GM12864 (cell line): ENCODE measurements around the gene COX20.

ENCODE experiments used
- DNase-seq: peaks from one replicate; pipeline ENCODE4 v3.0.0-alpha.2; 2011; ENCODE audit warnings: low read depth
- H3K4me3 ChIP-seq: 2 replicates; pipeline ENCODE4 v1.5.1; 2011; ENCODE audit warnings: mild to moderate bottlenecking, low read depth, low read length, control low read depth
- TF ChIP-seq, protein P1 (sequence below): IDR thresholded peaks from 2 replicates; pipeline ENCODE4 v1.5.1; 2011; ENCODE audit warnings: low read depth, mild to moderate bottlenecking, moderate library complexity, low read length, control low read depth, inconsistent platforms; ENCODE audit errors: missing control alignments

COX20 gene

DNA sequence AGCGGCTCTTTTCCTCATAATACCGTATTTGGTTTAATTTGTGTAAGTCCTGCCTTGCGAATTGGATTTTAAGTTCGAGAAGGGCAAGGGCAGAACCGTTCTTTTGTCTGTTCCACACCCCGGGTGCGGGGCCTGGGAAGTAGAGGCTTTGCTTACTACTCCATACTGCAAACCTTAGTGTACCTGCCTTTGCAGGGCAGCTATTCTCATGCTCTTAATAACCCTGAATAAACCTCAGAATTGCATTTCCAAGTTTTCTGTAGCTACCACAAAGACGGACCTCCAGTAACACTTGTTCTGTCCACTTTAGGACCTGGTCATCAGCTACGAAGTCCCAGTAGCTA, 29.5 kb downstream of the COX20 start:
- TF ChIP-seq, protein P1, sequence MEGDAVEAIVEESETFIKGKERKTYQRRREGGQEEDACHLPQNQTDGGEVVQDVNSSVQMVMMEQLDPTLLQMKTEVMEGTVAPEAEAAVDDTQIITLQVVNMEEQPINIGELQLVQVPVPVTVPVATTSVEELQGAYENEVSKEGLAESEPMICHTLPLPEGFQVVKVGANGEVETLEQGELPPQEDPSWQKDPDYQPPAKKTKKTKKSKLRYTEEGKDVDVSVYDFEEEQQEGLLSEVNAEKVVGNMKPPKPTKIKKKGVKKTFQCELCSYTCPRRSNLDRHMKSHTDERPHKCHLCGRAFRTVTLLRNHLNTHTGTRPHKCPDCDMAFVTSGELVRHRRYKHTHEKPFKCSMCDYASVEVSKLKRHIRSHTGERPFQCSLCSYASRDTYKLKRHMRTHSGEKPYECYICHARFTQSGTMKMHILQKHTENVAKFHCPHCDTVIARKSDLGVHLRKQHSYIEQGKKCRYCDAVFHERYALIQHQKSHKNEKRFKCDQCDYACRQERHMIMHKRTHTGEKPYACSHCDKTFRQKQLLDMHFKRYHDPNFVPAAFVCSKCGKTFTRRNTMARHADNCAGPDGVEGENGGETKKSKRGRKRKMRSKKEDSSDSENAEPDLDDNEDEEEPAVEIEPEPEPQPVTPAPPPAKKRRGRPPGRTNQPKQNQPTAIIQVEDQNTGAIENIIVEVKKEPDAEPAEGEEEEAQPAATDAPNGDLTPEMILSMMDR, result no peak
- no peak for DNase-seq
- H3K4me3 ChIP-seq, result peak overlapping the region; percentile 100

DNA sequence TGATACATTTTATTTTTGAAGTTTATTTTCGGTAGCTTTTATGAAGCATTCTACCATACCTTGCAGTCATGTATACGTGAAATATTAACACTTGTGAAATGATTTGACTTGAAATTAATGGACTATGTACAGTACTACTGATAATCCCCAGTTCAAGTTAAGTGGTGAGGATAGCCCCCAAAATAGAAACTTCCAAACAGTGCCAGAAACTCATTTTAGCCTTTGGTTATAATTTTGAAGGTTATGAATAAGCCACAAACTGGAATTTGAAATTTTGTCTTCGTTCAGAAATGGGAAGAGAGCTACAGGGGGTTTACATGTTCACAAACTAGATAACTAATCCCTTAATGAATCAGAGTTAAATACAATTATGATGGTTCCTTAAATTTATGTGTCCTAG, 30.4 kb downstream of the COX20 start:
- no peak for DNase-seq
- no peak overlapping the region for H3K4me3 ChIP-seq
- TF ChIP-seq, protein P1, result no peak

DNA sequence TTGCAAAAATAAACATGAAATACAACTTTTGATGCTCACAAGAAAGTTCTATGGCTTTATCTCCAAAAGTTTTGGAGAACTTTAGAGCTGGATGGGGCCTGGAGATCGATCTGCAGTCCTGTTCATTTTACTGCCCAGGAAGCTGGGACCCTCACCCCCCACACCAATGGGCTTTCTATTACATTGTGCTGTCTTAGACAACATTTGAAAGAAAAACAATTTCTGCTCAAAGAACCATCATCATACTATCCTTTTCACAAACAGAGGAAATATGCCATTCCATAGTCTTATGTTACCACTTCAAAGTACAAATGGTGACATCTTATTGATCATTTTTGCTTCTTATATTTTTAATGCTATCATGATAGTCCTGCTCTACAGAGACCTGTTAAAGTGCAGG, 30.9 kb downstream of the COX20 start:
- no peak overlapping the region for H3K4me3 ChIP-seq
- TF ChIP-seq, protein P1, result no peak
- no peak for DNase-seq

DNA sequence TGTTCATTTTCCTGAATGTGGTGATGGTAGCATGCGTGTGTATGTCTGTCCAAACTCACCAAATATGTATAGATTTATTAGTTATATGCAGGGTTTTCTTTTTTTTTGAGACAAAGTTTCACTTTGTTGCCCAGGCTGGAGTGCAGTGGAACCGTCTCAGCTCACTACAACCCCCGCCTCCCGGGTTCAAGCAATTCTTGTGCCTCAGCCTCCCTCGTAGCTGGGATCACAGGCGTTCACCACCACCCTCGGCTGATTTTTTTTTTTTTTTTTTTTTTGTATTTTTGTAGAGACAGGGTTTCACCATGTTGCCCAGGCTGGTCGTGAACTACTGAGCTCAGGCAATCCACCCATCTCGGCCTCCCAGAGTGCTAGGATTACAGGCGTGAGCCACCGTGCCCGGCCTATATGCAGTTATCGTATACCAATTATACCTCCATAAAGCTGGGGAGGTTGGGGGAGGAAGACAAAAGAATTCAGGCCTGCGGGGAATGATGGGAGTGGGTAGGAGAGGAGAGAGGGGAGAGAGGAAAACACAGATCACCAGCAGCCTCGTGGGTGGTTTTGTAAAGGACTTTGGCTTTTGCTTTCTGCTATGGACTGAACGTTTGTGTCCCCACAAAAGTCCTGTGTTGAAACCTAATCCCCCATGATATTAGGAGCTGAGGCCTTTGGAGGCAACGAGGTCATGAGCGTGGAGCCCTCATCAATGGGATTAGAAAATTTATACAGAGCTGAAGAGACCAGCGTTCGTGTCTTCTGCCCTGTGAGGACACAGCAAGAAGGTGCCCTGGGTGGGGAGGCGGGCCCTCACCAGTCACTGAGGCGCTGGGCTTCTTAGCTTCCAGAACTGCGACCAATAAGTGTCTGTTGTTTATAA, 33.3 kb downstream of the COX20 start:
- no peak overlapping the region for H3K4me3 ChIP-seq
- TF ChIP-seq, protein P1, result no peak
- DNase-seq, result no peak

DNA sequence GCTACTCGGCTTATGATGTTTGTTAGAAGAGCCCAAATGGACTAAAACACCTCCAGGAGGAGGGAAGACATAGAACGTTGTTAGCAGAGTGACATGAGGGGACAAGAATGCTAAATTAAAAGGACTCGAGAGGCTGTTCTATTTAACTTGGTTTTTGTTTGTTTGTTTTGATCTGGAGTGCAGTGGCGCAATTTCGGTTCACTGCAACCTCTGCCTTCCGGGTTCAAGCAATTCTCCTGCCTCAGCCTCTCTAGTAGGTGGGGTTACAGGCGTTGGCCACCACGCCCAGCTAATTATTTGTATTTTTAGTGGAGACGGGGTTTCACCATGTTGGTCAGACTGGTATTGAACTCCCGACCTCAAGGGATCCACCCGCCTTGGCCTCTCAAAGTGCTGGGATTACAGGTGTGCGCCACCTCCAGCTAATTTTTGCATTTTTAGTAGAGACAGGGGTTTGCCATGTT, 33.9 kb downstream of the COX20 start:
- TF ChIP-seq, protein P1, result no peak
- H3K4me3 ChIP-seq, result no peak overlapping the region
- no peak for DNase-seq

DNA sequence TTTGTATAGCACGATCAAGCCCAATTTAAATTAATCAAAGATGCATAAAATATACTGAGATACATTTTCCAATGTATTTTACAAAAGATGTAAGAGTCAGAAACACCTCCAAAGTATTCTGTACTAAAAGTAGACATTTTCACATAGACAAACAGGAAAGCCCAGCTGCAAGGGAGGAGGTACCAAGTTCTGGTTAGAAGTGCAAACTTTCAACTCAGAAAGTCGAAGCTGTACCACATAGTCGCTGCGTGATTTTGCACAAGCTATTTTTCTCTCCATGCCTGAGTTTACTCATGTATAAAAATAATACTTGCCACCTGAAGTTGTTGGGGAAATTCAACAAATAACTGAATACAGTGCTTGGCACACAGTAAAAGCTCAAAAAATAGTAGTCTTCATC, 34.5 kb downstream of the COX20 start:
- H3K4me3 ChIP-seq, result no peak overlapping the region
- TF ChIP-seq, protein P1, result no peak

More for the DNA sequence above, 34.5 kb downstream of the COX20 start:
- no peak for DNase-seq
